GM18498 (cell line): ENCODE results near the gene RAB3A.

Experiments used
- ATAC-seq: cut with Tn5 transposase; IDR thresholded peaks from one replicate; pipeline ENCODE4 v1.9.1; 2021; ENCODE audit warnings: mild to moderate bottlenecking, moderate library complexity; ENCODE audit not compliant: unreplicated experiment

RAB3A gene

GRCh38 chr19:18152817-18153555 lies 50.9 kb downstream of the RAB3A start, which contains the start of gene PIK3R2:
Gene PIK3R2 (plus strand): TSS chr19:18153163. CDS start chr19:18155880, 2,717 bp downstream.
- peak; percentile 78 for ATAC-seq

- ATAC-seq = peak; percentile 60
Measured at GRCh38 chr19:18152442-18152816, 51.4 kb downstream of the RAB3A start.

GRCh38 chr19:18150776-18151624 lies 52.8 kb downstream of the RAB3A start:
- no peak for ATAC-seq

- ATAC-seq = no peak
Measured at GRCh38 chr19:18149596-18149975, 54.3 kb downstream of the RAB3A start.

GRCh38 chr19:18147396-18147795 lies 56.4 kb downstream of the RAB3A start:
- no peak for ATAC-seq
